Choroid plexus epithelial cell (primary cell): ENCODE measurements around the gene PAGE4.

Experiments used
- DNase-seq: peaks from one replicate; pipeline ENCODE4 v3.0.0-alpha.2; 2010; ENCODE audit warnings: low read depth
- H3K4me3 ChIP-seq: 2 replicates; pipeline ENCODE4 v1.5.1; 2011; ENCODE audit warnings: low read depth, mild to moderate bottlenecking, control low read depth, low read length, moderate library complexity
- CTCF ChIP-seq: conservative IDR thresholded peaks from 2 replicates; pipeline ENCODE4 v1.5.1; 2011; ENCODE audit warnings: low read depth, mild to moderate bottlenecking, control low read depth, inconsistent platforms, low read length, moderate library complexity

PAGE4 gene

GRCh38 chrX:49829016-49829415, at the start of gene PAGE4:
Gene PAGE4 (plus strand): TSS chrX:49829303. CDS start chrX:49830429, 1,126 bp downstream.
- no peak for TF ChIP-seq CTCF
- no peak for DNase-seq
- no peak within 1 kb of the TSS for H3K4me3 ChIP-seq

GRCh38 chrX:49784747-49785280, 44.3 kb upstream of the PAGE4 start:
- no peak overlapping the region for H3K4me3 ChIP-seq
- TF ChIP-seq CTCF = no peak
- DNase-seq = no peak

DNA sequence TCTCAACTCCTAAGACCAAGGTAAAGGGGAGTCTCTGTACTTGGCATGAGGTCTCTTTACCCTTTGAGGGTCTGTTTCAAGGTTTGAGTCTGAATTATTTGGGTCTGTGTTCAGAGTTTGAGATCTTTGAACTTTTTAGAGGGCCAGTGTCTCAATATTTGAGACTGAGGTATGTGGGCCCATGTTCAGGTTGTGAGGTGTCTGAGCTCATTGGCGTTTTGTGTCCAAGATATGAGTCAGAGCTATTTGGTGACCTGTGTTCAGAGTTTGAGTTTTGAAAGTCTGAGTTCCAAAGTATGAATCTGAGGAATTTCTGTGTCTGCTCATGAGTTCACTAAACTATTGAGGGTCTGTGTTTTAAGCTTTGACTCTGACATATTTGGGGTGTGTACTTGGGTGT, 36.7 kb upstream of the PAGE4 start:
- no peak overlapping the region for H3K4me3 ChIP-seq
- TF ChIP-seq CTCF = no peak
- DNase-seq = no peak

GRCh38 chrX:49793686-49794085, 35.4 kb upstream of the PAGE4 start:
- no peak for TF ChIP-seq CTCF
- H3K4me3 ChIP-seq = no peak overlapping the region
- no peak for DNase-seq

GRCh38 chrX:49799828-49800227, 29.3 kb upstream of the PAGE4 start:
- H3K4me3 ChIP-seq = no peak overlapping the region
- no peak for TF ChIP-seq CTCF
- DNase-seq = no peak

- no peak for TF ChIP-seq CTCF
- H3K4me3 ChIP-seq = no peak overlapping the region
- DNase-seq = no peak
Measured at GRCh38 chrX:49809891-49810632, 19.0 kb upstream of the PAGE4 start.

GRCh38 chrX:49812177-49812576, 16.9 kb upstream of the PAGE4 start:
- no peak overlapping the region for H3K4me3 ChIP-seq
- no peak for DNase-seq

More at GRCh38 chrX:49812177-49812576, 16.9 kb upstream of the PAGE4 start:
- no peak for TF ChIP-seq CTCF
